ENCODE results near the gene ACKR3.

The ACKR3 gene

DNA sequence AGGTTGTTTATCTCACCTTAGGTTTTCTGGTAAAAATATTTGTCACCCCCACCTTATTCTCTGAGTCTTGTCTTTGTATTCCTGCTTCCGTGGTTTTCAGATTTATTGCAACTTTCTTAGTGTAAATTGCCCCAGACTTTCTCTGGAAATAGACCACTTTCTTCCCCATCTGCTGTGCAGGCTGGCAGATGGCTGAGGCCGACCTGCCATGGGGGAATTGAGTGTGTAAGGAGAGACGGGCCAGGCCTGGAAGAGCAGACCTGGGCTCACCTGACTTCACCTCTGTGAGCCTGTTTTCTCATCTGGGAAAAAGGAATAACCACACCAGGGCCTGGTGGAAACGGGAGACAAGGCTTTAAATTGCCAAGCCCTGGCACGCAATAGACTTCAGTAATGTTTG, 44.9 kb downstream of the ACKR3 start:
- H3K27ac ChIP-seq (replicated peaks), result no peak overlapping the region
- no peak for DNase-seq (ENCODE audit: low read depth in 1 of 2, low spot score in 1 of 2)
- H3K27me3 ChIP-seq (ENCODE audit: insufficient read depth, poor library complexity, severe bottlenecking), result no peaks in the 10 kb centered on the region
- no peak overlapping the region for H3K4me3 ChIP-seq (replicated peaks; ENCODE audit: insufficient read depth, low read length)
- TF ChIP-seq GABPA (IDR thresholded peaks at IDR 0.05; ENCODE audit: low read depth), result no peak
- TF ChIP-seq, protein P1, sequence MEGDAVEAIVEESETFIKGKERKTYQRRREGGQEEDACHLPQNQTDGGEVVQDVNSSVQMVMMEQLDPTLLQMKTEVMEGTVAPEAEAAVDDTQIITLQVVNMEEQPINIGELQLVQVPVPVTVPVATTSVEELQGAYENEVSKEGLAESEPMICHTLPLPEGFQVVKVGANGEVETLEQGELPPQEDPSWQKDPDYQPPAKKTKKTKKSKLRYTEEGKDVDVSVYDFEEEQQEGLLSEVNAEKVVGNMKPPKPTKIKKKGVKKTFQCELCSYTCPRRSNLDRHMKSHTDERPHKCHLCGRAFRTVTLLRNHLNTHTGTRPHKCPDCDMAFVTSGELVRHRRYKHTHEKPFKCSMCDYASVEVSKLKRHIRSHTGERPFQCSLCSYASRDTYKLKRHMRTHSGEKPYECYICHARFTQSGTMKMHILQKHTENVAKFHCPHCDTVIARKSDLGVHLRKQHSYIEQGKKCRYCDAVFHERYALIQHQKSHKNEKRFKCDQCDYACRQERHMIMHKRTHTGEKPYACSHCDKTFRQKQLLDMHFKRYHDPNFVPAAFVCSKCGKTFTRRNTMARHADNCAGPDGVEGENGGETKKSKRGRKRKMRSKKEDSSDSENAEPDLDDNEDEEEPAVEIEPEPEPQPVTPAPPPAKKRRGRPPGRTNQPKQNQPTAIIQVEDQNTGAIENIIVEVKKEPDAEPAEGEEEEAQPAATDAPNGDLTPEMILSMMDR (IDR thresholded peaks at IDR 0.05; ENCODE audit: insufficient read depth, low read length), result no peak
- TF ChIP-seq, protein P2, sequence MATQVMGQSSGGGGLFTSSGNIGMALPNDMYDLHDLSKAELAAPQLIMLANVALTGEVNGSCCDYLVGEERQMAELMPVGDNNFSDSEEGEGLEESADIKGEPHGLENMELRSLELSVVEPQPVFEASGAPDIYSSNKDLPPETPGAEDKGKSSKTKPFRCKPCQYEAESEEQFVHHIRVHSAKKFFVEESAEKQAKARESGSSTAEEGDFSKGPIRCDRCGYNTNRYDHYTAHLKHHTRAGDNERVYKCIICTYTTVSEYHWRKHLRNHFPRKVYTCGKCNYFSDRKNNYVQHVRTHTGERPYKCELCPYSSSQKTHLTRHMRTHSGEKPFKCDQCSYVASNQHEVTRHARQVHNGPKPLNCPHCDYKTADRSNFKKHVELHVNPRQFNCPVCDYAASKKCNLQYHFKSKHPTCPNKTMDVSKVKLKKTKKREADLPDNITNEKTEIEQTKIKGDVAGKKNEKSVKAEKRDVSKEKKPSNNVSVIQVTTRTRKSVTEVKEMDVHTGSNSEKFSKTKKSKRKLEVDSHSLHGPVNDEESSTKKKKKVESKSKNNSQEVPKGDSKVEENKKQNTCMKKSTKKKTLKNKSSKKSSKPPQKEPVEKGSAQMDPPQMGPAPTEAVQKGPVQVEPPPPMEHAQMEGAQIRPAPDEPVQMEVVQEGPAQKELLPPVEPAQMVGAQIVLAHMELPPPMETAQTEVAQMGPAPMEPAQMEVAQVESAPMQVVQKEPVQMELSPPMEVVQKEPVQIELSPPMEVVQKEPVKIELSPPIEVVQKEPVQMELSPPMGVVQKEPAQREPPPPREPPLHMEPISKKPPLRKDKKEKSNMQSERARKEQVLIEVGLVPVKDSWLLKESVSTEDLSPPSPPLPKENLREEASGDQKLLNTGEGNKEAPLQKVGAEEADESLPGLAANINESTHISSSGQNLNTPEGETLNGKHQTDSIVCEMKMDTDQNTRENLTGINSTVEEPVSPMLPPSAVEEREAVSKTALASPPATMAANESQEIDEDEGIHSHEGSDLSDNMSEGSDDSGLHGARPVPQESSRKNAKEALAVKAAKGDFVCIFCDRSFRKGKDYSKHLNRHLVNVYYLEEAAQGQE (IDR thresholded peaks at IDR 0.05; ENCODE audit: insufficient replicate concordance, low read depth), result no peak

DNA sequence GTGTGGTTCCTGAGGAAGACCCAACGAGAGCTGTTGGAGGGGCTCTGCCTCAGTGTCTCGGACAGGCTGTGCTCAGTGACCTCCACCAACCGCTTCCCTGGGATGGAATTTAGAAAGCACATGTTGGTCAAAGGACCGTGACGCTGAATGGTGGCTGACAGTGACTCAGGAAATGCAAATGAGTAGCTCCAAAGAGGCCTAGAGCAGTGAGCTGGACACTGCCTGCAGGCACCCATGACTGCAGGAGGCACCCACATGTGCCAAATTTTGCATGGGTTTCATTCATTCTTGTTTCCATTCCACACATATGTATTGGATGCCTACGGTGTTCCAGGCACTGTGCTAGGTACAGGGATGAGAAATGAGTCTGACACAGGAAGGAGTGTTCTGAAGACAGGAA, 46.4 kb downstream of the ACKR3 start:
- H3K4me3 ChIP-seq (replicated peaks; ENCODE audit: insufficient read depth, low read length), result no peak overlapping the region
- DNase-seq (ENCODE audit: low read depth in 1 of 2, low spot score in 1 of 2), result no peak

DNA sequence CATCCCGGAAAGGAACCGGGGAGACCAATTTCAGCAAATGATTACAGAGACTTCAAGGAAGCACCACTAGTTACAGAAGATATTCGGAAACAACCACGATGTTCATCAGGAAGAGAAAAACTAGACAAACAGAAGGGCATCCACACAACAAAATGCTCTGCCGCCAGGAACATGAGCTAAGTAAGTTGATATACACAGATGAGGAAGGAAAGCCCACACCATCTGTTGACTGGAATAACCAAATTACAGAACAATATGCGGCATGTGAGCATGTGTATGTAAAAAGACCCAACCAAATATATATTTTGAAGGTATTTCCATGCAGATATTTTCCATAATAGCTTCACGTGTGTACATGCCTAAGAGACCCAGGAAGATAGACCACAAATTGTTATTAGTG, 47.0 kb downstream of the ACKR3 start:
- TF ChIP-seq, protein P2 (IDR thresholded peaks at IDR 0.05; ENCODE audit: insufficient replicate concordance, low read depth), result no peak
- TF ChIP-seq GABPA (IDR thresholded peaks at IDR 0.05; ENCODE audit: low read depth), result no peak
- no peak for TF ChIP-seq POLR2AphosphoS5 (IDR thresholded peaks at IDR 0.05; ENCODE audit: low read depth)
- no peak overlapping the region for H3K4me3 ChIP-seq (replicated peaks; ENCODE audit: insufficient read depth, low read length)
- no peaks in the 10 kb centered on the region for H3K27me3 ChIP-seq (ENCODE audit: insufficient read depth, poor library complexity, severe bottlenecking)
- no peak for DNase-seq (ENCODE audit: low read depth in 1 of 2, low spot score in 1 of 2)
- no peak overlapping the region for H3K27ac ChIP-seq (replicated peaks)

More for the DNA sequence above, 46.4 kb downstream of the ACKR3 start:
- no peaks in the 10 kb centered on the region for H3K27me3 ChIP-seq (ENCODE audit: insufficient read depth, poor library complexity, severe bottlenecking)
- TF ChIP-seq, protein P1 (IDR thresholded peaks at IDR 0.05; ENCODE audit: insufficient read depth, low read length), result no peak
- TF ChIP-seq SPI1 (IDR thresholded peaks at IDR 0.05; ENCODE audit: borderline replicate concordance, low read depth) (no peak), POLR2AphosphoS5 (IDR thresholded peaks at IDR 0.05; ENCODE audit: low read depth) (no peak), GABPA (IDR thresholded peaks at IDR 0.05; ENCODE audit: low read depth) (no peak)
- TF ChIP-seq, protein P2 (IDR thresholded peaks at IDR 0.05; ENCODE audit: insufficient replicate concordance, low read depth), result no peak
- no peak overlapping the region for H3K27ac ChIP-seq (replicated peaks)
